Activated T-cell treated with anti-CD3 and anti-CD28 coated beads, Interleukin-2, amount 50 U/mL, for 72 hours (primary cell): ENCODE measurements around the gene FGD5. TPM values are rescaled to one million over a fixed set of nuclear protein-coding genes. Genes with fewer than 3 reads are reported as not detected.

Experiments used
- ATAC-seq, 2 donors: fragments of 150-1000 bp; cut with Tn5 transposase; replicated peaks in 1 of 2; 2 replicates each; pipeline ENCODE4 v1.10.0; 2021; ENCODE audit warnings: moderate library complexity in 2 of 2, mild to moderate bottlenecking in 1 of 2
- DNase-seq, 2 donors: peaks; one replicate each; pipeline ENCODE4 v3.0.0; 2021 to 2022; ENCODE audit warnings: mixed read lengths in 1 of 2
- H3K27ac Mint-ChIP-seq: one replicate; pipeline ENCODE4 v1.8.0; 2022; ENCODE audit warnings: mild to moderate bottlenecking, moderate library complexity, mixed read lengths
- H3K27me3 Mint-ChIP-seq: one replicate; pipeline ENCODE4 v1.8.0; 2022; ENCODE audit warnings: low read depth, mixed read lengths
- H3K36me3 Mint-ChIP-seq, 2 donors: one replicate each; pipeline ENCODE4 v1.8.0; 2022; ENCODE audit warnings: mixed read lengths in 2 of 2, mild to moderate bottlenecking in 1 of 2; ENCODE audit not compliant: insufficient read depth in 2 of 2
- H3K4me1 Mint-ChIP-seq: one replicate; pipeline ENCODE4 v1.8.0; 2022; ENCODE audit warnings: low read depth, mixed read lengths
- H3K4me3 Mint-ChIP-seq, 2 donors: one replicate each; pipeline ENCODE4 v1.8.0; 2022; ENCODE audit warnings: mild to moderate bottlenecking in 2 of 2, mixed read lengths in 2 of 2, moderate library complexity in 2 of 2
- H3K9me3 Mint-ChIP-seq, 2 donors: one replicate each; pipeline ENCODE4 v1.8.0; 2022; ENCODE audit warnings: mixed read lengths in 2 of 2
- total RNA-seq, 2 donors: library from RNA; stranded (reverse); gene quantifications; one replicate each; pipeline ENCODE4 v1.2.3, GENCODE V29; 2022

Gene FGD5
- total RNA-seq, 2 donors from 2014 or later: not detected

DNA sequence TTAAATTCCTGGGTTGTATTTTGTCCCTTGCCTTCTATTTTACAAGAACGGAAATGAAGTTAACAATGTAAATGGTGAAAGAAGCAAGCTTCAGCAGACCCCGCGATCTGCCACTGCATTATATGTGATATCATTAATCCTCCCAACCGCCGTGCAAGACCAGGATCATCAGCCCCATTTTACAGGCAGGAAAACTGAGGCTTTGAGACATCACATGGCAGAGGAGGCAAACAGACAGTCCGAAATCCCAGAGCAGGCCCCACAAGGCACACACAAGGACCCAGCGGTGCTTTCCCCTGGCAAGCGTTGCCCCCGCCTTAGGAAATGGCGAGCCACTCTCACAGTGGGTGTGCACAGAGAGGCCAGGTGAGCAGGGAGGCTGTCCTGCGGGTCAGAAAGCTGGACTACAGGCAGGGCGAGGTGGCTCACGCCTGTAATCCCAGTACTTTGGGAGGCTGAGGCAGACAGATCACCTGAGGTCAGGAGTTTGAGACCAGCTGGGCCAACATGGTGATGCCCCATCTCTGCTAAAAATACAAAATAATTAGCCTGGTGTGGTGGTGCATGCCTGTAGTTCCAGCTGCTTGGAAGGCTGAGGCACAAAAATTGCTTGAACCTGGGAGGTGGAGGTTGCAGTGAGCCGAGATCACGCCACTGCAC lies 16.2 kb downstream of the FGD5 start:
- H3K9me3 Mint-ChIP-seq: no peaks in the 10 kb centered on the region
- no peak for DNase-seq
- no peak for ATAC-seq
- H3K4me1 Mint-ChIP-seq: no peaks in the 10 kb centered on the region
- H3K27me3 Mint-ChIP-seq: no peaks in the 10 kb centered on the region
- H3K27ac Mint-ChIP-seq: no peak overlapping the region
- H3K36me3 Mint-ChIP-seq: no peaks in the 10 kb centered on the region
- H3K4me3 Mint-ChIP-seq: no peak overlapping the region

GRCh38 chr3:14836049-14836468 lies 17.3 kb downstream of the FGD5 start:
- DNase-seq (no peak), ATAC-seq (no peak)
- Mint-ChIP-seq H3K4me1 (no peaks in the 10 kb centered on the region), H3K27ac (no peak overlapping the region), H3K36me3 (no peaks in the 10 kb centered on the region), H3K4me3 (no peak overlapping the region), H3K9me3 (no peaks in the 10 kb centered on the region), H3K27me3 (no peaks in the 10 kb centered on the region)

DNA sequence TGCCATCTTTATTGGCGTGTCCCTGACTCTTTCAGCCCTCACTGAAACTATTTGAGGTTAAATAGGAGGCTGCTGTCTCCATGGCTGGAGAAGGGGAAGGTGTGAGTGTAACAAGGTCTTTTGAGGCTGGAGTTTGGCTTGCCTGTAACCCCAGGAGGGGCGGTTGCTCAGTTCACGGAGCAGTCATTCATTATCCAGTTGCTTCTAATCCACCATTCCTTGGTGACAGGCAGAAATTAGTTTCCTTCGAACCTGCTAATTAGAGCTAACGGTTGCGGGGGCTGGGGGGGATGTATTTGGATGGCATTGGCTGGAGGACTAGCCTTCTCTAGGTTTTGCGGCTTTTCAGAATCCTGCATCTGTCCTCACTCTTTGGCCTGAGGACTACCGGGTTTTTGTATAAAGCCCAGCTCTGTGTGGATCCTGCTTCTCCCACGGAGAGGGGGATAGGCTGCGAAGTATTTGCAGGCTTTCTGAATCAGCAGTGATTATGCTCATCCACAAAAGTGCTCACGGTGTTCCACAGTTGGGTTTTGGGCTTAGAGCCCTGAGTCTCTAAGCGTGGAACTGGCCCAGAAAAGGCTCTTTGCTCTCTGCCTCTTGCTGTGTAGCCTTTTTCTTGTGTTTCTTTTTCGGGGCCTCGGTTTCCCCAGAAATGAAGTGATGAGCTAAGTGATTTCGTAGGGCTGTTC lies 18.6 kb downstream of the FGD5 start:
- Mint-ChIP-seq H3K36me3 (no peaks in the 10 kb centered on the region), H3K27me3 (no peaks in the 10 kb centered on the region), H3K4me1 (no peaks in the 10 kb centered on the region), H3K9me3 (no peaks in the 10 kb centered on the region), H3K27ac (no peak overlapping the region), H3K4me3 (no peak overlapping the region)
- no peak for DNase-seq
- ATAC-seq: no peak

DNA sequence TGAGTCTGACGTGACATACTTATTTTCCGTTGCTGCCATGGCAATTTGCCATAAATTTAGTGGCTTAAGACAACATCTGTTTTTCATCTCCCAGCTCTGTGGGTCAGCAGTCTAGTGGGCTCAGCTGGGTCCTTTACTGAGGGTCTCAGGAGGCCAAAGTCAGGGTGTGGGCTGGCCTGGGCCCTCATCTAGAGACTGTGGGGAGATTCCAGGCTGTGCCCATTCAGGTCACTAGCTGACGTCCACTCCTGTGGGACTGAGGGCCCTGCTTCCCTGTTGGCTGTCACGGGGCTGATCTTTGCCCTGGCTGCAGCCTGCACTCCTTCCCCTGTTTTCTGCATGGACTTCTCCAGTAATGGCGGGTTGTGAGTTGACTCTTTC lies 19.1 kb downstream of the FGD5 start:
- DNase-seq (no peak), ATAC-seq (no peak)
- no peaks in the 10 kb centered on the region for H3K36me3 Mint-ChIP-seq
- no peaks in the 10 kb centered on the region for H3K9me3 Mint-ChIP-seq
- H3K4me3 Mint-ChIP-seq: no peak overlapping the region
- no peaks in the 10 kb centered on the region for H3K4me1 Mint-ChIP-seq
- H3K27ac Mint-ChIP-seq: no peak overlapping the region
- no peaks in the 10 kb centered on the region for H3K27me3 Mint-ChIP-seq

- Mint-ChIP-seq H3K9me3 (no peaks in the 10 kb centered on the region), H3K27me3 (no peaks in the 10 kb centered on the region), H3K36me3 (no peaks in the 10 kb centered on the region), H3K27ac (no peak overlapping the region), H3K4me3 (no peak overlapping the region), H3K4me1 (no peaks in the 10 kb centered on the region)
- no peak for DNase-seq
- no peak for ATAC-seq
Observed at GRCh38 chr3:14839236-14839635, 20.5 kb downstream of the FGD5 start.

DNA sequence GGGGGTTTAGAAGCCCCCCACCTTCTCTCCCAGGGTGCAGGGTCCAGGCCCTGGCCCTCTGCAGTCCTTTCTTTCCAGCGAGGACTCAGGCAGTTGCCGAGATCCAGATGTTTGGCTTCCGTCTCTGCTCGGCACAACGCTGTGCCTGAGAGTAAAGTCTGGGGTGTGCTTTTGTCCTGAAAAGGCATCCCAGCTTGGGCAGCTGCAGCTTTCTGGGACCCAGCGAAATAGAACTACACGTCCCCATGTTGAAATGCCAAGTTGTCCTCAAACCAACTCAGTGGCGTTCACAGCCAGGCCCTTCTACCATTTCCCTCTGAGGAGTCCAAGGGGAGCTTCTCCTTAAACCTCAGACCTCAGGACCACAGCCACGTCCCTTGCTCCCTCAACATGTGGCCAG lies 23.1 kb downstream of the FGD5 start:
- DNase-seq: no peak
- Mint-ChIP-seq H3K27me3 (no peaks in the 10 kb centered on the region), H3K4me1 (peaks cover 14% of the 10 kb centered on the region), H3K27ac (no peak overlapping the region), H3K36me3 (no peaks in the 10 kb centered on the region), H3K9me3 (no peaks in the 10 kb centered on the region), H3K4me3 (no peak overlapping the region)
- ATAC-seq: no peak

GRCh38 chr3:14842277-14842676 lies 23.5 kb downstream of the FGD5 start:
- H3K4me3 Mint-ChIP-seq: no peak overlapping the region
- H3K9me3 Mint-ChIP-seq: no peaks in the 10 kb centered on the region
- no peaks in the 10 kb centered on the region for H3K36me3 Mint-ChIP-seq
- no peak for DNase-seq
- H3K27me3 Mint-ChIP-seq: no peaks in the 10 kb centered on the region
- no peak for ATAC-seq
- H3K4me1 Mint-ChIP-seq: peaks cover 14% of the 10 kb centered on the region
- H3K27ac Mint-ChIP-seq: no peak overlapping the region

DNA sequence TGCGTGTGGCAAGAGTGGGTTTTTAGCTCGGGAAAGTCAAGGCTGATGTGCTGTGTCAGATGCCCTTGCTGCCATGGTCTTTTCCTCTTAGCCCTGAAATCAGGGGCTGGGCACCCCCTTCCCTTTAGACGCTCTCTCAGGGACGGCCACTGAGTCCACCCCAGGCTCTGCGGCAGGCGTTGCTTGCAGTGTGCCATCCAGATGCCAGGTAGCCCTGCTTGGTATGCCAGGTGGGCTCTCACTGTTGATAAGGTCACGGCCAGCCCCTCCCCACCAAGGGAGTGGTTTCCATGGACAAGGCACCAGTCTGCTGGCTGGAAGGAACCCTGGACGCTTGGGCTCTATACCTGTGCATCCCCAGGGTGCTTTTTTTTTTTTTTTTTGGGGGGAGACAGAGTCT lies 24.6 kb downstream of the FGD5 start:
- Mint-ChIP-seq H3K9me3 (no peaks in the 10 kb centered on the region), H3K4me3 (no peak overlapping the region), H3K27me3 (no peaks in the 10 kb centered on the region), H3K4me1 (peaks cover 22% of the 10 kb centered on the region), H3K27ac (no peak overlapping the region), H3K36me3 (no peaks in the 10 kb centered on the region)
- no peak for ATAC-seq
- DNase-seq: no peak

DNA sequence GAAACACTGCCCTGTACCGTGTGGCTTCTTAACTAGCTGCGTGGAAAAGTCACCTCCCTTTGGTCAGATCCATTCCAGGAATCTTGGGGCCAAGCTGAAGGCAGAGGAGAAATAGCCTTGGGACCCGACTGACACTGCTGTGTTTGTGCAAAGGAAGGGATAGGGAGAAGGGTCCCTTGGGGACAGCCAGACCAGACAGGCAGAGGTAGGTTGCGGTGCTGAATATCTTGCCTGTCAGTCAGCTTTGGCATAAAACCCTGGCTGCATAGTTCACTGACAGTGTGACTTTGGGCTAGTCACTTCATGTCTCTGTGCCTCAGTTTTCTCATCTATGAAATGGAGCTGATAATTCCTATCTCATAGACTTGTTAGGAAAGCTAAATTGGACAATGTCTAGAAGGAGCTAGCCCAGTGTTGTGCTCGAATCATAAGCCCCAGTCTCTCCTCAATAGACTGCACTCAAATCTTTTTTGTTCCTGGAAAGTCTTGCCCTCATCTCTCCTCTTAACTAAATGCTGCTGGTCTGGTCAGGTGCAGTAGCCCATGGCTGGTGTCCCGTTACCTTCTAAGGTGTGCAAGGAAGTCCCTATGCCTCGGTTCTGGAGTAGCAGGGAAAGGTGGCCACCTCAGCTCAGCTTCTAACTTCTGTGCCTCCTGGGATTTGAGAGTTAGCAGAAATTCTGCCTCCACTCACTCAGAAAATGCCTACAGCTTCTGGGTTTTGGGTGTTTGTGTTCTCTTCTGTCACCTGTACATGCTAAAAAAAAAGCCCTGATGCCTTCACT lies 25.8 kb downstream of the FGD5 start:
- no peaks in the 10 kb centered on the region for H3K27me3 Mint-ChIP-seq

GRCh38 chr3:14845180-14845579 lies 26.4 kb downstream of the FGD5 start:
- Mint-ChIP-seq H3K36me3 (no peaks in the 10 kb centered on the region), H3K27ac (no peak overlapping the region), H3K4me1 (peaks cover 22% of the 10 kb centered on the region), H3K27me3 (no peaks in the 10 kb centered on the region), H3K9me3 (no peaks in the 10 kb centered on the region), H3K4me3 (no peak overlapping the region)
- ATAC-seq (peak; percentile 76 to 87), DNase-seq (peak; percentile 16 to 43)

More for the DNA sequence above, 25.8 kb downstream of the FGD5 start:
- peaks cover 22% of the 10 kb centered on the region for H3K4me1 Mint-ChIP-seq
- no peak for DNase-seq
- no peaks in the 10 kb centered on the region for H3K9me3 Mint-ChIP-seq
- ATAC-seq: no peak
- no peaks in the 10 kb centered on the region for H3K36me3 Mint-ChIP-seq
- H3K27ac Mint-ChIP-seq: no peak overlapping the region
- no peak overlapping the region for H3K4me3 Mint-ChIP-seq

- H3K4me3 Mint-ChIP-seq: no peak overlapping the region
- H3K9me3 Mint-ChIP-seq: no peaks in the 10 kb centered on the region
- H3K27ac Mint-ChIP-seq: no peak overlapping the region
- H3K4me1 Mint-ChIP-seq: peaks cover 22% of the 10 kb centered on the region
- DNase-seq: no peak
- H3K36me3 Mint-ChIP-seq: no peaks in the 10 kb centered on the region
- no peaks in the 10 kb centered on the region for H3K27me3 Mint-ChIP-seq
- ATAC-seq: no peak
Observed at GRCh38 chr3:14845826-14846225, 27.1 kb downstream of the FGD5 start.

DNA sequence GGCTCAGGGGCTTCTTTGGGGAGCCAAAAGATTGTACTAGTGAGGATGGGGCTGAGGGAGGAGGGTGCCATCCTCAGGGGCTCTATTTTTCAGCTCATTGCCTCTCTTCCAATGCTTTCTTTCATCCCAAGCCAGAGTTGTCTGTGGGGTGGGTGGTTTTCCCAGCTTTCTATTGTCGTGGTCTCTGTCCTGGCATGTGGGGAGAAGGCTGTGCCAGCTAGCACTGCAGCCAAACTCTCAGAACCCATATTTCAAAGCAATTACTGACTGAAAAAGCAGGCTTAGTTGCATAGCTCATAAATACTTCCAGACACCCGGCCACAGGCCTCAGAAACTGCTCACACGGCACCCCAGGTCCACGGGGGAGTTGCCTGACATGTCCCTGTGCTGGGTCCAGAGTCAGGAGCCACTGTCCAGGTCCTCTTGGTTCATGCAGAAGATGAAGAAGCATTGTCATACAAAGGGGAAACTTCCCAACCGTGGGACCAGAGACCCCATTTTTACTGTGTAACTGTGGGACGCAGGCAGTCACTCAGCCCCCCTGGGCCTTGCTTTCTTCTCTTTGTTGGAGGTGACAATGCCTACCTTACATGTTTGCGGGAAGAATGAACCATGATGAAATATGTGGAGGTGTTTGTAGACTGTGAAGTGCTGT lies 27.6 kb downstream of the FGD5 start:
- DNase-seq (no peak), ATAC-seq (no peak)
- H3K27me3 Mint-ChIP-seq: no peaks in the 10 kb centered on the region
- no peak overlapping the region for H3K4me3 Mint-ChIP-seq
- H3K36me3 Mint-ChIP-seq: no peaks in the 10 kb centered on the region
- no peaks in the 10 kb centered on the region for H3K9me3 Mint-ChIP-seq
- no peak overlapping the region for H3K27ac Mint-ChIP-seq
- H3K4me1 Mint-ChIP-seq: peaks cover 22% of the 10 kb centered on the region
